Measurements from ENCODE around the gene AGR2. TPM values are rescaled to one million over a fixed set of nuclear protein-coding genes. Genes with fewer than 3 reads are reported as not detected.

AGR2 gene
- total RNA-seq, 2 experiments from 2014 or later: not detected

DNA sequence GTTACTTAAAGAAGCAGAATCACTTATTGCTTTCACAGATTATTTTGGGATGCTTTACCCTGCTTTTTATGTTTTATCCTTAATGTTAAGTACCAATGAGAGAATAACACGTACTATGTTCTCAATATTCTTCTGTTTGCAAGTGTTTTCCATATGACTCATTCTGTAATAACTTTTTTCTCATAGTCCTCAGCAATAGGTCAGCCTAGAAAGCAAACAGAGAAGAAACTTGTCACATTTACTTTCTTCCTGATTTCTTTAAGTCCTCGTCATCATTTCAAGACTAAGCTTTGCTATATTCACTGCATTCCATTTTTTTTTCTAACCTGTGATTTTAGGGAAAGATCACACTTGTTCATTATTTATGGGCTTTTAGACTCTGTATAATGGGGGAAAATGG lies 6.8 kb upstream of the AGR2 start:
- no peak overlapping the region for H3K4me3 Mint-ChIP-seq
- intact Hi-C loops (cut with DNase I, micrococcal nuclease): loop anchor here in 1 of 2 experiments (2.0 kb wide), 1 partner anchor 29 kb away; no protein-coding TSS in a partner anchor
- ChIA-PET POLR2A (no interaction called here), CTCF (no interaction called here)
- no peak for DNase-seq
- H3K27me3 Mint-ChIP-seq: peaks cover 8% of the 10 kb centered on the region
- no peaks in the 10 kb centered on the region for H3K9me3 Mint-ChIP-seq (ENCODE audit: low read depth)
- no peak for ATAC-seq
- H3K27ac Mint-ChIP-seq: no peak overlapping the region
- no peaks in the 10 kb centered on the region for H3K4me1 Mint-ChIP-seq
- no peaks in the 10 kb centered on the region for H3K36me3 Mint-ChIP-seq (ENCODE audit: low read depth)

DNA sequence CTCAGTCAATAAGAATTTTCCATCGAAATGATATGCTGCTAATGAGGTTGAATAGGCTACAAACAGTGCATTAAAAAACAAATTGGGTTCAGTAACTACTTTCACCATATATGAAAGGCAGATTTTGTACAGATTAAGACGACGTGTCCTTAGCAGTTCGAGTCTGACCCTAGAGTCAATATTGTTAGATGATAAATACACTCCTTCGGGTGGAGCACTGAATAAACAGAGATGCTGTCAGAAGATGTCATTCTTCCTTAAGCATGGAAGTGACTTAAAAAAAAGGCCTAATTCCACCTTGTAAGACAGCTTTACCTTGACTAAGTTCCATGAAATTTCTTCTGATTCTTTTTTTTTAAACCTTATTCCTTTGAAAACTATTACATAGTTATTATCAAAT lies 5.8 kb upstream of the AGR2 start:
- H3K27me3 Mint-ChIP-seq: peaks cover 8% of the 10 kb centered on the region
- no peaks in the 10 kb centered on the region for H3K36me3 Mint-ChIP-seq (ENCODE audit: low read depth)
- CTCF ChIA-PET: interaction anchor here (2.3 kb wide), 1 partner anchor 9 kb away, joined by 5 read pairs; no protein-coding TSS in a partner anchor

DNA sequence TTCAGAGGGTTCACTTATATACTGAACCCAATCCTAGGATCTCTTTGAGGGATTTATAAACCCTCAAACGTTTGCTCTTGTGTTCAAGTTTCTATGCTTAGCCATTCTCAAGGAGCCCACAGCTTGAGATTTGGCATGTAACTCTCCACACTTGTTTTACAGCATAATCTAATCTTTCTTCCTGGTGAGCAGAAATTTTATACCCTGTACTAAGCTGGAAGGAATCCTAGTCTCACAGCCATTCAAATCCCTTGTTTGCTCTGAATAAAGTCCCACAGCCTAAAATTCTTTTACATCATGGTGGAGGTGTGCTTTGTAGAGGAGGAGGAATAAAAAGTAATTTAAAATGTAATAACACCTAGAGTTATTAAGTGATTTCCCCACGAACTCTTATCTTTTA lies 5.3 kb upstream of the AGR2 start:
- intact Hi-C loops (cut with DNase I, micrococcal nuclease): loop anchor here in 1 of 2 experiments (2.0 kb wide), 1 partner anchor 27 kb away; no protein-coding TSS in a partner anchor
- H3K27me3 Mint-ChIP-seq: peaks cover 8% of the 10 kb centered on the region
- H3K4me1 Mint-ChIP-seq: no peaks in the 10 kb centered on the region
- H3K4me3 Mint-ChIP-seq: no peak overlapping the region
- no peaks in the 10 kb centered on the region for H3K9me3 Mint-ChIP-seq (ENCODE audit: low read depth)
- POLR2A ChIA-PET: no interaction called here
- H3K36me3 Mint-ChIP-seq (ENCODE audit: low read depth): no peaks in the 10 kb centered on the region
- no peak for DNase-seq
- ATAC-seq: no peak
- no peak overlapping the region for H3K27ac Mint-ChIP-seq
- CTCF ChIA-PET: interaction anchor here (2.3 kb wide), 1 partner anchor 9 kb away, joined by 5 read pairs; no protein-coding TSS in a partner anchor

More for the DNA sequence above, 5.8 kb upstream of the AGR2 start:
- intact Hi-C loops (cut with DNase I, micrococcal nuclease): loop anchor here in 1 of 2 experiments (2.0 kb wide), 1 partner anchor 28 kb away; no protein-coding TSS in a partner anchor
- POLR2A ChIA-PET: no interaction called here
- DNase-seq (no peak), ATAC-seq (no peak)
- H3K27ac Mint-ChIP-seq: no peak overlapping the region
- no peak overlapping the region for H3K4me3 Mint-ChIP-seq
- H3K9me3 Mint-ChIP-seq (ENCODE audit: low read depth): no peaks in the 10 kb centered on the region
- no peaks in the 10 kb centered on the region for H3K4me1 Mint-ChIP-seq

DNA sequence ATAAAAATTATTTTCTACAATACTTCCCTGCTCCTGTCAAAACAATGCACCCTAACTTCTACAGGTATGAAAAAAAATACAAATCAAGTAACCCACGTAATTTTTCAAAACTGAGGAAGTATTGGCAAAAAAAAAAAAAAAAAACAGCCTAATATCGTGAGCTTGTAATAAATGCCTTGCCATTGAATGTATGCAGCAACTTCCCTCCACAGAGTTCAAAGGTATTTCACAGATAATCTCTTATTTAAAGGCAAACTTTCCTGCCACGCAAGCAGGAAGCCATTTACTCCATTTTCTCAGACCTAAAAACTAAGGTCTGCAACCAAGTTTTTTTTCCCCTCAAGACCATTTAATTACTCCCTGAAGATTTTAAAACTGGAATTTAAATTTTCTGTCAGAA lies 642 bp upstream of the AGR2 start:
- Mint-ChIP-seq H3K4me3 (no peak overlapping the region), H3K36me3 (ENCODE audit: low read depth) (no peaks in the 10 kb centered on the region), H3K9me3 (ENCODE audit: low read depth) (no peaks in the 10 kb centered on the region), H3K4me1 (no peaks in the 10 kb centered on the region), H3K27ac (no peak overlapping the region), H3K27me3 (peaks cover 8% of the 10 kb centered on the region)
- intact Hi-C loops (cut with DNase I, micrococcal nuclease): no loop called here
- no peak for ATAC-seq
- POLR2A ChIA-PET: no interaction called here
- CTCF ChIA-PET: no interaction called here
- DNase-seq: no peak

DNA sequence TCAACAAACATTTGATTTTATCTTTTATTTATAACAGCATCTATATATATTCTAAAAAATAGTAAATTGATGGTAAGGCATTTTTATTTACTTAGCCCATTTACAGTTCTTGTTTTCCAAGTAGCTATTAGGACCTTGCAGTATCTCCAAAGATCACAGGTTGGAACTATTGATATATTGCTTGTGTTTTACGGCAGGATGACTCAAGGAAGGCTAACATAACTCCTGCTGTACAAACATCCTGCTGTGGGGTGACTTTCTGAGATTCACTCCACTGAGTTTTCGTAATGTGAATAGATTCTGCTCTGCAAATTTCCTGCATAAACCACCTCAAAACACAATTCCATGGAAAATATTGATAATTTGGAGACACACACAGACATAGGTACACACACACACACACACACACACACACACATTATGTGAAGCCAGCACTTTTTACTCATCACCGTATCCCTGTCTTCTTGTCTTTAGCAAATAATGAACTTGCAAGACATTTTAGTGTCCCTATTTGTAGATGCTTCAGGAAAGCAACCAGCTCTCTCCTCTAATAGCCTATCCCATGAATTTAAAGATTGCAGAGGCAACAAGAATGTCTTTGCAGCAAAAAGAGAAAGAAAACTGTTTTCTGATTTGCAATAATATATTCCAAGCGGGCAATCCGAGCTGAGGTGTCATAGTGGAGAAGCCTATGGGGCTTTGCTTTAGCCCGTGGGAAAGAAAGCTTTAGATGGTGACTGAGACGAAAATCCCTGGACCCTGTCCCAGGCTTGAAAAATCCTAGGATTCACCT lies 722 bp downstream of the AGR2 start:
- no peaks in the 10 kb centered on the region for H3K9me3 Mint-ChIP-seq (ENCODE audit: low read depth)
- ATAC-seq (no peak), DNase-seq (no peak)
- intact Hi-C loops (cut with DNase I, micrococcal nuclease): no loop called here
- H3K4me1 Mint-ChIP-seq: no peaks in the 10 kb centered on the region
- POLR2A ChIA-PET: no interaction called here
- H3K36me3 Mint-ChIP-seq (ENCODE audit: low read depth): no peaks in the 10 kb centered on the region
- CTCF ChIA-PET: interaction anchor here (1.0 kb wide), 1 partner anchor 112 kb away, joined by 5 read pairs; no protein-coding TSS in a partner anchor
- peaks cover 5% of the 10 kb centered on the region for H3K27me3 Mint-ChIP-seq
- H3K27ac Mint-ChIP-seq: no peak overlapping the region
- H3K4me3 Mint-ChIP-seq: no peak overlapping the region

DNA sequence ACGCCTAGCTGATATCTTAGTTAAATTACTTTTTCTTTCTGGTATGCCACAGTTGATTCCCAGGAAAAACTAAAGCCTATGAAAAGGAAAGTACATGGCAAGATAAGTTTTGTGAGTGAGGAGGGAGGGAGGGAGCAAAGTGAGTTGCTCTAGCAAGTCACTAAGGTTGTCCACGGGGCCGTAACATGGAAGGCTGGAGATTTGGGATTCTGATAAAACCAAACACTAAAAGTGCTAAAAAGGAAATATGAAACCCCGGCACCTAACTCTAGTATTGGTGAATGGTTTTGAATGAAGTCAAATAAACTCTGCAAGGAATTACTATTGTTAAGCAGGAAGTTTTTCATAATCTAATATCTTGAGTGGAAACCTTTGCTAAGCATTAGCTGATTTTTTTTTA lies 1.7 kb downstream of the AGR2 start:
- Mint-ChIP-seq H3K4me3 (no peak overlapping the region), H3K27me3 (peaks cover 5% of the 10 kb centered on the region), H3K4me1 (no peaks in the 10 kb centered on the region), H3K9me3 (ENCODE audit: low read depth) (no peaks in the 10 kb centered on the region), H3K36me3 (ENCODE audit: low read depth) (no peaks in the 10 kb centered on the region), H3K27ac (no peak overlapping the region)
- CTCF ChIA-PET: interaction anchor here (0.6 to 2.6 kb wide), 5 partner anchors 16 to 181 kb away, joined by 3 to 8 read pairs (median 4); no protein-coding TSS in a partner anchor
- POLR2A ChIA-PET: interaction anchor here (0.7 kb wide), 1 partner anchor 400 kb away, joined by 4 read pairs; no protein-coding TSS in a partner anchor
- no peak for DNase-seq
- ATAC-seq: no peak
- intact Hi-C loops (cut with DNase I, micrococcal nuclease): no loop called here

DNA sequence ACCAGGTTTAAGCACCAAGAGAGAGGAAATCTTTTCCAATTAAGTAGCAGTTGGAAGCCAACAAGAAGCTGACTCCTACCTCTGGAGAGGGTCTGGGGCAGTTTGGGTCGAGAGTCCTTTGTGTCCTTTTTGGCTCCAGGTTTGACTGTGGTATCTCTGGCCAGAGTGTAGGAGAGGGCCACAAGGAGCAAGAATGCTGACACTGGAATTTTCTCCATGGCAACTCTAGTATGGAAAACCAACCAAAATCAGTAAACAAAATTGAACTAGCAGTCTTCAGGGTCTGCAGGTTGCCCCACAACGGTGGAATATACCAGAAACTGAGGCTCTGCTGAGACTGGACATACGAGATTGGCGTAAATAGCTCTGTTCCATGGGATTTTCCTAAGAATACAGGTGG lies 3.2 kb downstream of the AGR2 start:
- Mint-ChIP-seq H3K36me3 (ENCODE audit: low read depth) (no peaks in the 10 kb centered on the region), H3K27ac (no peak overlapping the region), H3K4me1 (no peaks in the 10 kb centered on the region), H3K4me3 (no peak overlapping the region), H3K27me3 (peaks cover 2% of the 10 kb centered on the region), H3K9me3 (ENCODE audit: low read depth) (no peaks in the 10 kb centered on the region)
- intact Hi-C loops (cut with DNase I, micrococcal nuclease): loop anchor here (1.0 kb wide), 1 partner anchor 117 kb away; no protein-coding TSS in a partner anchor
- DNase-seq: no peak
- POLR2A ChIA-PET: no interaction called here
- CTCF ChIA-PET: interaction anchor here (0.6 to 3.8 kb wide), 16 partner anchors 8 to 882 kb away, joined by 3 to 33 read pairs (median 4); no protein-coding TSS in a partner anchor
- no peak for ATAC-seq

DNA sequence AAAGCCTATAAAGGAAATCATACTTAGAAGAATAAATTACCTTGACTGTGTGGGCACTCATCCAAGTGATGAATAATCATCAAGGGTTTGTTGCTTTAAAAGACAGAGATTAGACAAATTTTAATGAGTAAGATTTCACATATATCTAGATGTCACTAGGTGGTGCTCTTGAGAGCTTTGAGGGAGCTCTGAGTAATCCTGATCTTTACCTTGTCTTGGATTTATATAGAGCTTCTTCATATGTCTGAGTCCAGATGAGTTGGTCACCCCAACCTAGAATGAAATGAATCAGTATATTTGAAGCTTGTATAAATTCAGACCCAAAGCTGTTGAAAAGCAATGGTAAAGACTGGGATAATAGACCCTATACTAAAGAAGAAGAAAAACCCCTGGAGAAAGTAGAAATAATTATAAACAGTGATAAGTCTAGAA lies 3.7 kb downstream of the AGR2 start:
- Mint-ChIP-seq H3K27ac (no peak overlapping the region), H3K27me3 (peaks cover 5% of the 10 kb centered on the region), H3K36me3 (ENCODE audit: low read depth) (no peaks in the 10 kb centered on the region), H3K4me1 (no peaks in the 10 kb centered on the region), H3K9me3 (ENCODE audit: low read depth) (no peaks in the 10 kb centered on the region), H3K4me3 (no peak overlapping the region)
- POLR2A ChIA-PET: no interaction called here
- CTCF ChIA-PET: interaction anchor here (0.6 to 3.8 kb wide), 15 partner anchors 9 to 545 kb away, joined by 3 to 33 read pairs (median 4); no protein-coding TSS in a partner anchor
- DNase-seq (no peak), ATAC-seq (peak; percentile 88)
- intact Hi-C loops (cut with DNase I, micrococcal nuclease): loop anchor here (1.0 kb wide), 1 partner anchor 117 kb away; no protein-coding TSS in a partner anchor

DNA sequence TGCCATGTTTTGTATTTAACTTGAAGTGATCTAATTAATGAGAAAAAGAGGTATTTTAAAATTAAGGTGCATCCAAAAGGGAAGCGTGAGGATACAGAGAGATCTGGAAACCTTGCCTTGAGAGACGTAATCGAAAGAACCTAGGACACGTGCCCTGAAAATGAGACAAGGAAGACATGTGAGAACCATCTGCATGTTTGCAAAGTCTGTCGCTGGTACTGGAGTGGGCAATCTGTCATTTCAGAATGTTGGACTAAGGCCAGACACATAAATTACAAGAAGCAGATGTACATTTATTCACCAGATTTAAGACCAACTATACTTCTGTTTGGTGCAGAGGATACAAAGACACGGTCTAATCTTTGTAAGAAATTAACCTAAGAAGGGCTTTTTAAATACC lies 9.2 kb downstream of the AGR2 start:
- no peaks in the 10 kb centered on the region for H3K9me3 Mint-ChIP-seq (ENCODE audit: low read depth)
- peaks cover 5% of the 10 kb centered on the region for H3K4me1 Mint-ChIP-seq
- ChIA-PET POLR2A (no interaction called here), CTCF (interaction anchor here (0.6 kb wide), 1 partner anchor 1142 kb away, joined by 3 read pairs; no protein-coding TSS in a partner anchor)
- ATAC-seq: no peak
- intact Hi-C loops (cut with DNase I, micrococcal nuclease): no loop called here
- H3K27ac Mint-ChIP-seq: no peak overlapping the region
- no peak for DNase-seq
- peaks cover 11% of the 10 kb centered on the region for H3K27me3 Mint-ChIP-seq
- no peak overlapping the region for H3K4me3 Mint-ChIP-seq
- H3K36me3 Mint-ChIP-seq (ENCODE audit: low read depth): no peaks in the 10 kb centered on the region

DNA sequence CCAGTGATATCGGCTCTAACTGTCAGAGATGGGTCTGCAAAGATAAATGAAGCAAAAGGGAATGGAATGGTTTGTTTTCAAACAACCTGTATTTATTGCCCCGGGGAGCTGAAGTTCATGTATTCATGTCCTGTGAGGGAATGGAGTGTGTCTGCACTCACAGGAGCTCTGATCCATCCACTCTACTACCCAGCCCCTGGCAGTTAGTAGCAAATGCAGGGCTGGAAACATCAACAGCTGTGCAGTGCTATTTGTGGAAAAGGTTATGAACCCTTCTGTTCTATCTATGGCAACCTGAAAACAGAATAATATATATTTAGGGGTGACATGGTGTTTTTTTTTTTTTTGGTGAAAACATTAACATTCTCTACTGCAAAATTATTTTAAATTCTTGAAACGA lies 9.8 kb downstream of the AGR2 start:
- DNase-seq: no peak
- Mint-ChIP-seq H3K4me3 (no peak overlapping the region), H3K27me3 (peaks cover 11% of the 10 kb centered on the region), H3K9me3 (ENCODE audit: low read depth) (no peaks in the 10 kb centered on the region), H3K27ac (no peak overlapping the region), H3K36me3 (ENCODE audit: low read depth) (no peaks in the 10 kb centered on the region), H3K4me1 (peaks cover 5% of the 10 kb centered on the region)
- POLR2A ChIA-PET: no interaction called here
- CTCF ChIA-PET: interaction anchor here (0.6 kb wide), 1 partner anchor 13 kb away, joined by 3 read pairs; no protein-coding TSS in a partner anchor
- intact Hi-C loops (cut with DNase I, micrococcal nuclease): no loop called here
- ATAC-seq: no peak

DNA sequence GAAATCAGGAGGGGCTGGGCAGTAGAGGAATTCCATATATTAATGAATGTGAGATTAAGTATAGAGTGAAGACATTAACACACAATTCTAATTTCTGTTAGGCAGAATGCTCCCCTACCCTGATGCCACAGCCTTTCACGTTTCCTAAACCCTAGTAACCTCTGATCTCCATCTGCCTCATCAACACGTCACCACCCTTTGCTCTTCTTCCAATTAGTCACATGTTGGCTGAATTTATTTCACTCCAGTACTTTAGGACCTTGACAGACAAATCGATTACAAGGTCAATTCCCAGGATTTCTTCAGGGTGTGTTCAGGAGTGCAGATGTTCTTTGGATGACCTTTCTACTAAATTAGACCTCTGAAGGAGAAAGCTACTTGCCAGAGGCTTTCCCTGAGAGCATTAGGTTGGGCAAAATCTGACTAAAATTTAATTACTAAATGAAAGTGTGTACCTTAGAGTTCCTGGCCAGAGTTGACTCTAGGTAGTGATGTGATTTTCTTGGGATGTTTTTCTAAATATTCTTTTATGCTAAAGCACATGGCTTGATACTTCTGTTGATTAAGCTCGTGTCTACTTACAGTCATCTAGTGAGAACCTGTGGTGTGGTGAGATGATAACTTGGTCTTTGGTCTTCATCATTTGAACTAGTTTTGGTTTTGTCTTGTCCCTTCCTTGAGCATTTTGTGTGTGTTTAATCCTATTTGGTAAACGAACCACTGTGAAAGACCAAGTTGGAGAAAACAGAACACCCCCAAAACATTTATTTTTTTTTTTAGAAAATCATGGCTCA lies 12.7 kb downstream of the AGR2 start:
- peaks cover 11% of the 10 kb centered on the region for H3K27me3 Mint-ChIP-seq
- H3K4me1 Mint-ChIP-seq: peaks cover 5% of the 10 kb centered on the region
- ATAC-seq (peak; percentile 53), DNase-seq (no peak)
- H3K27ac Mint-ChIP-seq: no peak overlapping the region
- ChIA-PET CTCF (interaction anchor here (0.6 to 0.7 kb wide), 2 partner anchors 189 to 1515 kb away, joined by 3 read pairs; no protein-coding TSS in a partner anchor), POLR2A (no interaction called here)
- no peaks in the 10 kb centered on the region for H3K36me3 Mint-ChIP-seq (ENCODE audit: low read depth)
- H3K4me3 Mint-ChIP-seq: no peak overlapping the region
- no peaks in the 10 kb centered on the region for H3K9me3 Mint-ChIP-seq (ENCODE audit: low read depth)
- intact Hi-C loops (cut with DNase I, micrococcal nuclease): no loop called here

All from activated CD4-positive, alpha-beta T cell treated with anti-CD3 and anti-CD28 coated beads for 36 hours (primary cell).